G401.6 (cell line): ENCODE measurements around the gene DVL1.
A peak's percentile ranks its signal among the peaks of the same experiment; 100 is the strongest.
"Not testable (repeated sequence)": the region's sequence is repeated elsewhere in the genome, so short reads cannot be mapped to it uniquely, and the experiment has no call there.

Experiments used
- FAIRE-seq: peaks from 2 replicates; lab custom pipeline; 2012; peaks lifted over from hg19 to GRCh38; lab: Jason Lieb, UNC

The DVL1 gene

DNA sequence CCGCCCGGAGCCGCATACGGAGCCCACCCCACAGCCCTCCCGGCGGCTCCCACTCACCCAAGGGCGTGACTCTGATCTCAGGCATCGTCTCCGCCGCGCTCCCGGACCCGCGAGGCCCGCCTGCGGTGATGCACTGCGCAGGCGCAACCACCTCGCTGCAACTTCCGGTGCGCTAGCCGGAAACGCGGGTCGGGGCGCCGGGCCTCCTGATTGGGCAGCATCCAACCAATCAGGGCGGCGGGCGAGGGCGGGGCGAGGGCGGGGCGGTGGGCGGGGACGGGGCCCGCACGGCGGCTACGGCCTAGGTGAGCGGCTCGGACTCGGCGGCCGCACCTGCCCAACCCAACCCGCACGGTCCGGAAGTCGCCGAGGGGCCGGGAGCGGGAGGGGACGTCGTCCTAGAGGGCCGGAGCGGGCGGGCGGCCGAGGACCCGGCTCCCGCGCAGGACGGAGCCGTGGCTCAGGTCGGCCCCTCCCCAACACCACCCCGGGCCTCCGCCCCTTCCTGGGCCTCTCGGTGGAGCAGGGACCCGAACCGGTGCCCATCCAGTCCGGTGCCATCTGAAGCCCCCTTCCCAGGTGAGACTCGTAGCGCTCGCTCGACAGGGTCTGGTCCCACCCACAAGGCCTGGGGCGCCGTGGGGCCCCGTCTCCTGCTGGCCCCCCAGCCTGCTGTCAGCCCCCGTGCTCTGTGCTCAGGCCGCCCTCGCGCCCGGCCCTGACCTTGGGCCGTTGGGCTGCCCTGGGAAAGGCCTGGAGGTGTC lies 24.5 kb downstream of the DVL1 start, which contains the start of the genes CPTP and INTS11:
Gene CPTP, plus strand, starts transcription at position 279 of the 764 bp plus-strand sequence. CDS start 2,109 bp downstream, outside the sequence.
Gene INTS11, minus strand, starts transcription at position 137 of the 764 bp plus-strand sequence. Its CDS starts 52 bp downstream, at position 85.
- FAIRE-seq: no peak

DNA sequence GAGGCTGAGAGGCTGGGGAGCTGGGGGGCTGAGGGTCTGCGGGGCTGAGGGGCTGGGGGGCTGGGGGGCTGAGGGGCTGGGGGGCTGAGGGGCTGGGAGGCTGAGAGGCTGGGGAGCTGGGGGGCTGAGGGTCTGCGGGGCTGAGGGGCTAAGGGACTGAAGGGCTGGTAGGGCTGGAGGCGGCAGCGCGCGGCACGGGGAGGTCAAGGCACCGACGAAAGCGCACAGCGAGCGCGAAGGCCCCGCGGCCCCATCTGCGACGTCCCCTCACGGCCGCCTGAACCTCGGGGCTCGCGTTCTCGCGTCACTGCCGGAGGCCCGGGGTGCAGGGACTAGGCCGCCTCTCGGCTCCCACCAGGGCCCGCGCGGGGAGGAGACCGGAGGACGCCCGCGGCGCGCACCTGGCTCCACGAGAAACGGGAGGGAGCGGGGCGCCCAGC lies 25.1 kb downstream of the DVL1 start:
- FAIRE-seq: no peak

DNA sequence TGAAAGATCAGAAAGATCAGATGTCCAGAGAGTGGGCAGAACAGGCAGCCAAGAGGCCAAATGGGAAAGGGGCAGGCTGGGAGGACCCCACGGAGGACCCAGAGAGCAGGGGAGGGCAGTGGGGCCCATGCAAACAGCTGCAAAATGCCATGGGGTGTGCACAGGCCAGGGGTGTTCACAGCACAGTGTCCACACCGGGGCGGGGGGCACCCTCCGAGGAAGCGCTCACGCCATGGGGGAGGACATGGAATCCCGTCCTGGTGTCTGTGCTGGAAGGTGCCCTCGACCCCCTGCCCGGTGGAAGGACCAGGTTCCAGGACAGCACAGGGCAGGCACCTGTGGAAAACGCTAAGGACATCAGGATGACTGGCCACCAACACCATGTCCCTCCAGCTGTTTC lies 26.3 kb downstream of the DVL1 start:
- no peak for FAIRE-seq

DNA sequence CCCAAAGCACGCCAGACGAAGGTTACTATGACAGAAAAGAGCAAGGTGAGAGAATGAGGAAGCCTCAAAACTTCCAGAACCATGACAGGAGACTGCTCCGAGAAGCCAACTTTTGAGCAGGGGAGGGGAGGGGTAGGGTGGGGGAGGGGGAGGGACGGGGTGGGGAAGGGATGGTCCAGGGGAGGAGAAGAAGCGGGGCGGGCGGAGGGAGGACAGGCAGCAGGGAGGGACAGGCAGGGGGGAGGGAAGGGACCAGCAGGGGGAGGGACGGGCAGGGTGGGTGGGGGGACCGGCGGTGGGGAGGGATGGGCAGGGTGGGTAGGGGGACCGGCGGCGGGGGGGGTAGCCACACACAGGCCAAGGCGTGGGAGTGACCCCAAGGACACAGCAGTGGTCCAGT lies 26.8 kb downstream of the DVL1 start:
- no peak for FAIRE-seq

DNA sequence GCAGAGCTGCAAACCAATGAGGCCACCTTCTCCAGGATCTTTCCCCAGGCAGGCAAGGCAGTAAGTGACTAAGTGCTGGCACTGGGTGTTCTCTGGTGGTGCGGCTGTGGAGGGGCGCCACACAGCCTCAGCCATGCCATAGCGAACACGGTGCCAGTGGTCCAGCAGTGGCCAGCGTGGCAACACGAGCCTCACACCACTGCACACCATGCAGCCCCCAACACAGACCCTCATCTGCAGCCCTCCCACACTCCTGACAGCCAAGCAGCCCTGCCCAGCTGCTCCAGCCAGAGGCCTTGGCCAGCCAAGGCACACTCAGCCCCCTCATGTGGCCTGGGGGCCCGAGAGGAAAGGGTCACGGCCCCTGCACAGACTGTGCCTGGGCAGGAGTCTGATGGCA lies 27.7 kb downstream of the DVL1 start:
- no peak for FAIRE-seq

DNA sequence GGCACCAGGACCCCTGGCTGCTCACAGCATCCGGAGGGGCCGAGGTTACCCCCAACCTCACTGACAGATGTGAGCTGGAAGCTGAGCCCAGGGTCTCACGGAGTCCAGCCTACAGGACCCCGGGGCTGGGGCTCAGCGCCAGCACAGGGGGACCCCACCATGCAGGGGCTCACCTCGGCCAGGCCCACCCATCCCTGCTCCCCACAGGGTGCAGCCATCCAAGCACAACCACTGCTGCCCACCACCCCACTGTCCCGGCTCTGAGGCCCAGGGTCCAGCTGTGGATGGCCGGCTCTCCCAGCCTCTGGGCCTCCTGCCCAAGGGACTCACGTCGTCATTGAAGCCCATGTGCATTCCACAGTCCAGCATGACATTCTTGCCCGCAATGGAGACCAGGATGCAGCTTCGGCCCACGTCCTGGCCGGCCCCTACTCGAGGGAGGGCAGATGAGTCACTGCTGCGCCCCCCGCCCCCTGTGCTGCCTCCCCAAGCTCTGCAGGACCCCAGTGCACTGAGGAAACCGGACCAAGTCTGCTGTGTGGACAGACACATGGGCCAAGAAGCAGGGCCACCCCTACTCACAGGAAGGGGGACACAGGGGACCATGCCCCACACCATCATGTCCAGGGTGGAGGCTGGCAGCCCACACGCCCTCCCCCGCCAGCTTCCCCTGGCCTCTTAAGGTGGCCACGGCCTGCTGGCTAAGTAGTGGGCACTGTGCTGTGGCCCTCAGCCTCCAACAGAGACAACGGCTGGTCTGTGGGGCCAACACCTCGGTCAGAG lies 28.4 kb downstream of the DVL1 start:
- no peak for FAIRE-seq

DNA sequence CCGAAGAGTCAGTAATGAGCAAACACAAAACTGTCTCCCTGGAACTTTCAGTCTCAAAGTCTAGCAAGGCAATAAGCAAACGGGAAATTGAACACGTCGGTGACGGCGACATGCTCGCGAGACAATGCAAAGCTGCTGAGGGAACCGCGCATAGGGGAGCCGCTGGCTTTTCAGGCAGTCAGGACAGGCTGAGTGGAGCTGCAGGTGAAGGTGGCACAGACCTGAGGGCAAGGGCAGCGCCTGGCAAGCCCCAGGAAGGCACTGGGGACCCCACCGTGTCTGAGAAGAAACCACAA lies 29.6 kb downstream of the DVL1 start:
- no peak for FAIRE-seq

DNA sequence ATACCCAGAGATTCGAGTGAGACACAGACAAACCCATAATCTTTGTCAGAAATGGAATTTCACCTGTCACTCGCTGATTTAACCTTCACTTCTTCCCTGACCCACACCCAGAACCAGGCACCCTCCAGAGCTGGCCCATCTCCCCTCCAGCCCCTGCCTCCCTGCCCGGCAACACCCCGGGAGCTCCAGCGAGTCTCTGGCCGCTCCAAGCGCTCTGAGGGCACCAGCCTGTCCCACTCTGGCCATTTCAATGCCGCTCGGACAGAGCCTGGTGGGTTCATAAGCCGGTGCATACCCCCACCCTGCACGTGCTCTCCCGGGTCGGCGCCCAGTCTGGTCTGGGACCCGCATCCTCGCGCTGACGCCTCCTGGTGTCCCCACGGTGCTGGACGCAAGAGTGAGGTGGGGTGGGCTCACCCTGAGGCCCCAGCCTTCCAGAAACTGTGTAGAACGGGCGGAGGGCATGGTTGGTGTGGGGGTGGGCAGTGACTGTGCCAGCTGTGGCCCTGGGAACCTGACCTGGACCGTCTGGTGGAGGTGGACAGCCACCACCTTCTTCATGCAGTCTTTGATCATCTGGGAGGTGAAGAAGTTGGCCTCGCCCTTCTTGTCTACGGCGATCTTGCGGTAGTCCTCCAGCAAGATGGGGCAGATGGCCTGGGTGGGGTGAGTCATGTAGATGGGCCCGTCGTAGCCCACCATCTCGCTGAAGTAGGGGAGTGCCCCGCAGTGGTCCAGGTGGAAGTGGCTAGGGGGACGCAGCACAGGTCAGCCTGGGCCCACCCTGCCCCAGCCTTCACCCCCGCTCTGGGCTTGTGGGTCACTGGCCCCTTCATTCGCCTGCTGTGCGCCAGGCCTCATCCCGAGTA lies 30.2 kb downstream of the DVL1 start:
- FAIRE-seq: no peak

DNA sequence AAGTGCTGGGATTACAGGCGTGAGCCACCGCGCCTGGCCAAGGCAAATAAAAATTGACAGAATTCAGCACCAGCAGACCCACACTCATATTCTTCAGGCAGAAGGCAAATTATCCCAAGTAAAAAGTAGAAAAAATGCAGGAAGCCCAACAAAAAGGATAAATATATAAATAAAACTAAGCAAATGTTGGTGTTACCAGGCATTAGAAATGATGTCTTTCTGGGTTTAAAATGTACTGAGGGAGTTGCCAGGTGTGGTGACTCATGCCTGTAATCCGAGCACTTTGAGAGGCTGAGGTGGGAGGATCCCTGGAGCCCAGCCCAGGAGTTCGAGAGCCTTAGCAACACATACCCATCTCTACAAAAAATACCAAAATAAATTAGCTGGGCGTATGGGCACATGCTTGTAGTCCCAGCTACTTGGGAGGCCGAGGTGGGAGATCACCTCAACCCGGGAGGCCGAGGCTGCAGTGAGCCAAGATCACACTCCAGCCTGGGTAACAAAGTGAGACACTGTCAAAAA lies 31.0 kb downstream of the DVL1 start:
- peak; percentile 79 for FAIRE-seq

DNA sequence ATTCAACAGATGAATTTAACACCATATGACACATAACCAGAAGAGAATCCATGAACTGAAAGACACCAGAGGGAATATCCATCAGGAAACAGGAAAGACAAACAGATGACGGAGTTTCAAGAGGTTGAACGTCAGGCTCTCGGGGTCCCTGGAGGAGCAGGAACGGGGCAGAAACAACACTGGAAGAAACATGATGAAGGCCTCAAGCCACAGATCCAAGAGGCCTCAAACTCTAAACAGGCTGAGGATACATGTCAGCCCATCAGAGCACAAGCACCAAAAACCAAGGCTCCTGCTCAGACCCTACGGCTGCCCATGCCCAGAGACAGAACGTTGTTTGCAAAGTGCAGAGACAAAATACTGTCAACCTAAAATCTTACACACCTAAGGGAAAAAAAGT lies 31.8 kb downstream of the DVL1 start:
- FAIRE-seq: no peak

DNA sequence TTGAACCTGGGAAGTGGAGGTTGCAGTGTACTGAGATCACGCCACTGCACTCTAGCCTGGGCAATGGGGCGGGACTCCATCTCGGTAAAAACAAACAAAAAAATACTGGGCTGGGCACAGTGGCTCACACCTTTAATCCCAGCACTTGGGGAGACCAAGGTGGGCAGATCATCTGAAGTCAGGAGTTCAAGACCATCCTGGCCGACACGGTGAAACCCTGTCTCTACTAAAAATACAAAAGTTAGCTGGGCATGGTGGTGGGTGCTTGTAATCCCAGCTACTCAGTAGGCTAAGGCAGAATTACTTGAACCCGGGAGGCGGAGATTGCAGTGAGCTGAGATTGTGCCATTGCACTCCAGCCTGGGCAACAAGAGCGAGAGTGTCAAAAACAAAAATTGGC lies 33.0 kb downstream of the DVL1 start:
- FAIRE-seq: not testable (repeated sequence)

DNA sequence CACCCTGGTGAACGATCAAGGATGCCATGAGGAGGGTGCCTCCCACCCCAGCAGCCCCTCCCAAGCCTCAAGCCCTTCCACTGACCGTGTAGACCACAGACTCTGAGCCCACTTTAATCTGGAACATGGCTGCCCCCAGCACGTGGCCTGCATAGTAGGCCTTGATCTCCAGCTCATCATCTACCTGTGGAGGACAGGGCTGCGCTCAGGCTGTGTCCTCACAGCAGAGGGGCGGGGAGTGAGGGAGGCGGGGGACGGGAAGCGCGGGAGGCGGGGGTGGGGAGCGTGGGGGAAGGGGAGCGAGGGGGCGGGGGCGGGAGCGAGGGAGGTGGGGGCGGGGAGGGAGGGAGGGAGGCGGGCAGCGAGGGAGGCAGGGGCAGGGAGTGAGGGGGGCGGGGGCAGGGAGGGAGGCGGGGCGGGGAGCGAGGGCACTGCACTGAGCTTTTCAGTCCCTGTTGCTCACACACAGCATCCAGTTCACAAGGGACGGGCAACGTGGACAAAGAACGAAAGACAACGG lies 33.7 kb downstream of the DVL1 start:
- FAIRE-seq: no peak

DNA sequence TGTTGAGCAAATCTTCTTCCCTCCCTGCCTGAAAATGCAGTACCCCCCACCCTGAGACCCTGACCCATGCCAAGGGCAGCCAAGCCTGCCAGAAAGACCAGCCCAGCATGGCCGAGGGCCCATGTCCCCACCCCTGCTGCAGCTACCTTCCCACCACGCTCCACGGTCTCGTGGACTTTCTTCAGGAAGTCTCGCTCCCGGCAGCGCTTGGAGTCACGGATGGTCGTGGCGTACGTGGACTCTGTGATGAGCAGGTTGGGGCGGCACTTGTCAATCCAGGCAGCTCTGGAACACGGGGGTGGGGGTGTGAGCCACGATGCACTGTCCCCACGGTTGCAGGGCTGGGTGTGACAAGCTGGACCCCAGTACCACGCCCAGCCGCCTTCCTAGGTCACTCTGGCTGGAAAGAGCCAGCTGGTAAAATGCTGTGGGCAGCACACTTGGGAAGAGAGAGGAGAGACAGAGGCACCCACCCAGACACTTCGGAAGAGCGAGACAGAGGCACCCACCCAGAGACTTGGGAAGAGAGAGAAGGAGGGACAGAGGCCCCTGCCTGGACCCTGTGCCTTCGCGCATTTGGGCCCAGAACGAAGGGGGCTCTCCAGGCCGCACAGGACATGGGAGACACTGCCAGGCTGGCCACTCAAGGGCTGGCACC lies 34.4 kb downstream of the DVL1 start:
- FAIRE-seq: no peak

DNA sequence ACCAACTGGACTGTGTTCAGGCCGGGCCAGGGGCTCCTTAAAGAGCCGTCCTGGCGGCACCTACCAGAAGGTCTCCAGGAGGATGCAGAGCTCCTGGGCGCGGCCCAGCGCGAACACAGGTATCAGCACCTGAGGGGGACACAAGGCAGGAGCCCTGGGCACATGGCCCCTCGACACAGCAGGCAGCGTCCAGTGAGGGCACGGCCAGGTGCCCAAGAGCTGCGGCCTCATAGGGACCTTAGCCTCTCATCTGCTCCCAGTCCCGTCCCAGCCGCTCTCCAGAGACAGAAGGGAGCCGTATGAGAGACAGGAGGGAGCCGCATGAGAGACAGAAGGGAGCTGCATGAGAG lies 35.0 kb downstream of the DVL1 start:
- no peak for FAIRE-seq

DNA sequence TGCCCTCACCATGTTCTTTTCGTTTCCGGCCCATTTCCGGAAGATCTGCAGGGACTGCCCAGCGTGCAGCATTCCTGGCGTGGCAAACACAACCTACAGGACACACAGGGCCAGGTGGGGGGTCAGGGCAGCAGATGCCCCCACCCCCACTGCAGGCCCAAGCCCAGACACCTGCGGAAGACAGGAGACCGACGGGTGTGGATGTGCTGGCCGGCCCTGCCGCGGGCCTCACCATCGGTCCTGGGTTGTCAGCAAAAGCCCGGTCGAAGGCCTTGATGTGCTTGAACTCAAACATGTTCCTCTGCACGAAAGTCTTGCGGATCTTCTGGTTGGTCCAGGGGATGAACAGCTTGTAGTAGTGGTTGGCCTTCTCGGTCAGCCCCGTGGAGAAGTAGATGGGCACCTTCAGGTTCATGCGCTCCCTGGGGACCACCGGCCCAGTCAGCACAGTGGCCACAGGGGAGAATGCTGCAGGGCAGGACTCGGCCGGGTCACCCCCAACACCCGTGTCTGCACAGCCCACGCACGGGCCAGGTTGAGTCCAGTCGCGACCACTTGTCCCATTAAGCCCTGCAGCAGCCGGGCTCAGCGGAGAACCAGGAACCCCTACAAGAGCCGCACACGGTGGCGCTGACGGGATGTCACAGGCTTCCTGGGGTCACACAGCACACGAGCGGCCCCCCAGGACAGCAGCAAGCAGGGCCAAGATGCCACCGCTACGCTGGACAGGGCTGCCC lies 35.5 kb downstream of the DVL1 start:
- FAIRE-seq: no peak

DNA sequence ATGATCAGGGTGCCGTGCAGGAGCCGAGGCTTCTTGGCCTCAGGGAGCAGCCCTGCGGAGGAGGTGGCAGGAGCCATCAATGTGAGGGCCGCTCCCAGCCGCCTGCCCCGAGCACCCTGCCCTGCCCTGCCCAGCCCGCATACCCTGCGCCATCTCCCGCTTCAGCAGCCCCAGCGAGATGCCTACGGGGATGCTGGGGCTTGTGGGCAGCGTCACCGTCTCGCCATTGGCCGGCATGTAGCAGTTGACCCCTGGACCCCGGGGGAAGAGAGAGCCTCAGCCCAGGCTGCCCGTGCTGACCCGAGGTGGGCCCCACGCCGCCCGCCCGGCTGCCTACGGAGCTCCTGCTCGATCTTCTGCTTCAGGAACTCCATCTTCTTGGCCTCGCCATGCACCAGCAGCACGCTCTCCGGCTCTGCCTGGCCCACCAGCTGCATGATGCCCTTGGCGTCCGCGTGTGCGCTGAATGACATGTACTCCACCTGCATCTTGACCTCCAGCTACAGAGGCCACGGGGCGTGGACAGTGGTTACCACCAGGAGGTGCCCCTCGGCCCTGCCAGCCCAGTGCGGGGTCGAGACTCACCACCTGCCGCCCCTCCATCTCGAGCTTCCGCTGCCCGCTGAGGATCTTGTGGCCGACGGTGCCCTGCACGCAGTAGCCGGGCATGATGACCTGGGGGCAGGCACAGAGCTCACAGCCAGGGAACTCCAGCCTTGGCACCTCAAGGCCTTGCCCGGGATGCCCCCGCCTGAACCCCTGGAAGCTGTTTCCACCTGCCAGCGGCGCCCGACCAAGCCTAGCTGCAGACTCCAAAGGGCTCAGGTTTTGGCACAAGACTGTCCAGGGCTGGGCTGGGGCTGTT lies 36.5 kb downstream of the DVL1 start:
- no peak for FAIRE-seq

DNA sequence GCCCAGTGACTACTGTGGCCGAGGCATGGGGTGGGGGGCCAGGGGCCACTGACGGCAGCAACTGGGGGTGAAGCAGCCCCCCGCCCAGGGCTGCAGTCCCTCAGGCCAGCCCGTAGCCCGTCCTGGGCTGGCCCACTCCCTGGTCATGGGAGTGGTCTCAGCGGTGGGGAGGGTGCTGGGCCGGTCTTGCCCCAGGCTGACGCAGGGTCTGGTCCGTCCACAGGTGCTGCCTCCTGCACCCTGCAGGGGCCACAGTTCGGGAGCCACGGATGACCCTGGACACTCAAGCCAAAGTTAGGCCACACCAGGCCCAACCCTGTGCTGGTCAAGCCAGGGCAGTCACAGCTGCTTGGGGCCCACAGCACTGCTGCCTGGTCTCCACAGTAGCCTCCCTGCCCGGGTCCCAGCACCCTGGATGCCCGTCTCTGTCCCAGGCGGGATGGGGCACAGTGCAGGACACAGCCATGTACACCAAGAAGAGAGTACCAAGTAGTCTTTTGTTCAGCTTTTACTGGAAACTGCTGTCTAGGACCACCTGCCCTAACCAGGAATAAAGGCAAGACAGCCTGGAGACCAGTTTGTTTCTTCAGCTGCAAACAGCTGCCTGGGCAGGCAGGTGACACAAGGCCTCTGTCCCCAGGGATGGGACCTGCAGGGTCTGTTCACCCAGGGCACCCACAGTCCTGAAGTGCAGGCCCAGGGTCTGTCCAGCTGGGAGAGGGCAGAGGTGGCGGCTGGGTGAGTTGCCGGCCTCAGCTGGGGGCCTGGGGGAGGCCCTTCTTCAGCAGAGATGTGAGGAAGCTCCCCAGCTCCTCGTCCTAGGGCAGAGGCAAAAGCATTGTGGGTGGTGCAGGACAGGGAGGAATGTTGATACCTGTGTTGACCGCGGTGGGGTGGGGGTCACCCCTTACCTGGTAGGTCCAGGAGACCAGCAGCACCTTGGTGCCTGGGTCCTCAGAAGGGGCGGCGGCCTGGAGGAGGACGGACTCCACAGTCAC lies 37.8 kb downstream of the DVL1 start:
- FAIRE-seq: no peak

DNA sequence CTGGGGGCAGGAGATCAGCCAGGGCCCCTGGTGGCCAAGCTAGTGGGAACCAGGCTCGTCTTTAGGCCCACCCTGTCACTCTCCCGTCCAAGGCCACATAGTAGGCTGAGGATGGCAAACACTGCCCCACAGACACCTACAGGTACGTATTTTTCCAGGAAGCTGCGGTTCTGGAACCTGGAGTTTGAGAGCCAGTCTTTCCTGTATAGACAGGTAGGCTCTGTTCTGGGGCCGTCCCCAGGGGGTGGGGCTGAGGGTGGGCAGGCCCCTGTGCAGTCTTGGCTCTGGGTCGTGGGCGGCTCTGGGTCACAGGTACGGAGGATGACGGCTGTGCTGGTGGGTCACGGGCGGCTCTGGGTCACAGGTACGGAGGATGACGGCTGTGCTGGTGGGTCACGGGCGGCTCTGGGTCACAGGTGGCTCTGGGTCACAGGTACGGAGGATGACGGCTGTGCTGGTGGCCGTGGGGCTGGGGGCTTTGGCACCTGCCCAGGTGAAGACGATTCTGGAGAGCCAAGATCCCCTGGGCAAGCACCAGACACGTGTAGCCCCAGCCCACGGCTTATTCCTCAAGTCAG lies 38.7 kb downstream of the DVL1 start:
- FAIRE-seq: no peak

DNA sequence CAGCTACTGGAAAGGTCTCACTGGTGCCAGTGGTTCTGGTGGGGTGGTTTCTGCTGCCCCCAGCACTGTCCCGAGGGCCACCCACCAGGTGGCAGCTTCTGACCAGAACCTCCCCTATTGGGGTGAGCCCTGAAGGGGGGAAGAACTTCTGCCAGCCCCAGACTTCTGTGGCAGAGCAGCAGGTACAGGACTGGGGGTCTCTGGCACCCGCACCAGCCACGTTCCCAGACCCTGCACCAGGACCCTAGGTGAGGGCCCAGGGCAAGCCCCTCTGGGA lies 39.2 kb downstream of the DVL1 start:
- no peak for FAIRE-seq
